ENCODE measurements around the gene HDAC4.

- TF ChIP-seq CTCF (IDR thresholded peaks at IDR 0.05) (no peak), POLR2A (IDR thresholded peaks at IDR 0.05) (no peak)
These were observed 227.5 kb downstream of the HDAC4 start for GRCh38 chr2:239173301-239173700.
